Nephron progenitor cell (in vitro differentiated cells): ENCODE data around the gene MYO1E.
A peak's percentile ranks its signal among the peaks of the same experiment; 100 is the strongest.

Experiments
- DNase-seq: peaks from one replicate; pipeline ENCODE4 v3.0.0; 2021
- H3K27ac Mint-ChIP-seq: 2 replicates; pipeline ENCODE4 v1.8.0; 2021; ENCODE audit warnings: mild to moderate bottlenecking, moderate library complexity, mixed read lengths
- H3K27me3 Mint-ChIP-seq: 2 replicates; pipeline ENCODE4 v1.8.0; 2021; ENCODE audit warnings: mild to moderate bottlenecking, low read depth, mixed read lengths; ENCODE audit not compliant: poor library complexity
- H3K36me3 Mint-ChIP-seq: 2 replicates; pipeline ENCODE4 v1.8.0; 2021; ENCODE audit warnings: low read depth, mixed read lengths
- H3K4me1 Mint-ChIP-seq: 2 replicates; pipeline ENCODE4 v1.8.0; 2021; ENCODE audit warnings: mixed read lengths
- H3K4me3 Mint-ChIP-seq: 2 replicates; pipeline ENCODE4 v1.8.0; 2021; ENCODE audit warnings: mild to moderate bottlenecking, moderate library complexity, mixed read lengths
- H3K9me3 Mint-ChIP-seq: 2 replicates; pipeline ENCODE4 v1.8.0; 2021; ENCODE audit warnings: mild to moderate bottlenecking, moderate library complexity, mixed read lengths
- TF ChIP-seq, protein P1 (sequence below): fragments of 200-600 bp; sonication (generic); IDR thresholded peaks from 2 replicates; pipeline ENCODE4 v1.5.0; 2021; ENCODE audit warnings: antibody characterized with exemption

The MYO1E gene

DNA sequence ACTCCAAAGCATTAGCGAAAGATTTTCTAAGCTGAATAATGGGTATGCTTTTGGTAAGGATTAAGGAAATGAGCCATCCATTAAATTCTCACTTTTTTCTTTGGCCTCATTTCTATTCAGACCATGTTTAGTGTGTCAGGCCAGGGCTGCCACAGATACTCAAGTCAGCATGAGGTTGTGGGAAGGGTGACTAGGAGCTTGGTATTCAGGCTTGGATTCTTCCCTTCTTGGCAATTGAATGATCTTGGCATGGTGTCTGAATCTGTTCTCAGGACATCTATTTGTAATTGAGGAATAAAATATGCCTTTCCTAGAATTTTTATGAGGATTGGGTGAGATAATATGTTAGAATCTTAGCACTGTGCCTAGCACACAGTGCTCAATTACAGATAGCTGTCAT, 256.5 kb downstream of the MYO1E start:
- Mint-ChIP-seq H3K4me1 (no peaks in the 10 kb centered on the region), H3K9me3 (no peaks in the 10 kb centered on the region), H3K27ac (no peak overlapping the region), H3K4me3 (no peak overlapping the region), H3K27me3 (no peaks in the 10 kb centered on the region), H3K36me3 (peaks cover 81% of the 10 kb centered on the region)
- TF ChIP-seq, protein P1, sequence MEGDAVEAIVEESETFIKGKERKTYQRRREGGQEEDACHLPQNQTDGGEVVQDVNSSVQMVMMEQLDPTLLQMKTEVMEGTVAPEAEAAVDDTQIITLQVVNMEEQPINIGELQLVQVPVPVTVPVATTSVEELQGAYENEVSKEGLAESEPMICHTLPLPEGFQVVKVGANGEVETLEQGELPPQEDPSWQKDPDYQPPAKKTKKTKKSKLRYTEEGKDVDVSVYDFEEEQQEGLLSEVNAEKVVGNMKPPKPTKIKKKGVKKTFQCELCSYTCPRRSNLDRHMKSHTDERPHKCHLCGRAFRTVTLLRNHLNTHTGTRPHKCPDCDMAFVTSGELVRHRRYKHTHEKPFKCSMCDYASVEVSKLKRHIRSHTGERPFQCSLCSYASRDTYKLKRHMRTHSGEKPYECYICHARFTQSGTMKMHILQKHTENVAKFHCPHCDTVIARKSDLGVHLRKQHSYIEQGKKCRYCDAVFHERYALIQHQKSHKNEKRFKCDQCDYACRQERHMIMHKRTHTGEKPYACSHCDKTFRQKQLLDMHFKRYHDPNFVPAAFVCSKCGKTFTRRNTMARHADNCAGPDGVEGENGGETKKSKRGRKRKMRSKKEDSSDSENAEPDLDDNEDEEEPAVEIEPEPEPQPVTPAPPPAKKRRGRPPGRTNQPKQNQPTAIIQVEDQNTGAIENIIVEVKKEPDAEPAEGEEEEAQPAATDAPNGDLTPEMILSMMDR = no peak
- no peak for DNase-seq

DNA sequence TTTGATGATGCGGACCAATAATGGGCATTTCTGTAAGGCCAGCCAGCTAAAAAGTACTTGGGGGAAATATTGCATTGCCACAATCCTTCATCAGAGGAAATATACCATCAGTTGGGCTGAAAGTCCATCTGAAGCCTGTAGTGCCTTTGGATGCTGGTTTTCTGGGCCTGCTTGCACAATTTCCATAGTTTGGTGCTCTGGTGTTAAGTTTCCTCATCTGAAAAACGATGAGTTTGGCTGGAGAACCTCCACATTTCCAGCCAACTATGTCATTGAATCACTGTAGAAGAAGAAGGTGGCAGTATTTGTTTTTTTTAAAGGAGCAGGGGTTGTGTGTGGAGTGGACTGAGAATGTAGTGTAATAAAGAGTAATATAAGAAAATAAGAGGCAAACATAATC, 257.6 kb downstream of the MYO1E start:
- peaks cover 81% of the 10 kb centered on the region for H3K36me3 Mint-ChIP-seq
- no peak for DNase-seq
- TF ChIP-seq, protein P1 = no peak
- no peaks in the 10 kb centered on the region for H3K27me3 Mint-ChIP-seq
- no peak overlapping the region for H3K27ac Mint-ChIP-seq
- no peak overlapping the region for H3K4me3 Mint-ChIP-seq
- H3K9me3 Mint-ChIP-seq = no peaks in the 10 kb centered on the region
- H3K4me1 Mint-ChIP-seq = no peaks in the 10 kb centered on the region

DNA sequence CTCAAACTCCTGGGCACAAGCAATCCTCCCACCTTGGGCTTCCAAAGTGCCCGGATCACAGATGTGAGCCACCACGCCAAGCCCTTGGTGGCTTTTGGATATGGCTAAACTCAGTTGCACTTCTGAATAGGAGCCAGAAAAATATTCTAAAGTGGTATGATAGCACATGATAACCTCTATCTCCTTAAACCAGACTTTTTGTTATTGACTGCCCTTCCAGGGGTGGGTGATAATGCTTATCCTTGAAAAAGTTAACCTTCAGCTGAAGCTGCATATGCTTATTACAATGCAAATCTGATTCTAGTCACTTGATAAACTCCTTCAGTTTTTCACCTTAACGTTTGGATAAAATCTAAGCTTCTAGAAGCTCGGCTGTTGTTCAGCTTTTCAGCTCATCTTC, 261.4 kb downstream of the MYO1E start:
- DNase-seq = no peak

DNA sequence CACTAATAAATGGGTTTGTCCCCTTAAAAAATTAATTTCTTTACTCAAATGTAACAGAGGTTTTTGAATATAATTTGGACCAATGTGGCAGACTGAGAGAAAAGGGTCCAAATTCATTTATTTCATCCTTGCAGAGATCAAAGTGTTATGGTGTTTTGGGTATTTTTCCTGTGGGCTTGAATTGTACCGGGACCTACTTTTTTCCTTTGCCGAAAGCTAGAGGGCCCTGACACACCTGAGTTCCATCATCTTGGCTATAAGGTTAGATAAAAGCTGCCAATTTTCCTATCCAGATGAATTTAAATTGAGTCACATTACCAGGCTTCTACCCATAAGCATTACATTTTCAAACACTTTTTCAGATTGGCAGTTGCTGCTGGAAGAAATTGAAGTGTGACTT, 266.8 kb downstream of the MYO1E start:
- H3K27me3 Mint-ChIP-seq = no peaks in the 10 kb centered on the region
- TF ChIP-seq, protein P1 = no peak
- H3K36me3 Mint-ChIP-seq = peaks cover 44% of the 10 kb centered on the region
- H3K4me1 Mint-ChIP-seq = peaks cover 27% of the 10 kb centered on the region
- H3K9me3 Mint-ChIP-seq = no peaks in the 10 kb centered on the region
- H3K4me3 Mint-ChIP-seq = peak overlapping the region; percentile 97
- DNase-seq = no peak
- H3K27ac Mint-ChIP-seq = no peak overlapping the region

More for the DNA sequence above, 261.4 kb downstream of the MYO1E start:
- peak overlapping the region; percentile 40 for H3K27ac Mint-ChIP-seq
- TF ChIP-seq, protein P1 = no peak
- no peaks in the 10 kb centered on the region for H3K9me3 Mint-ChIP-seq
- no peaks in the 10 kb centered on the region for H3K27me3 Mint-ChIP-seq
- H3K4me3 Mint-ChIP-seq = no peak overlapping the region
- peaks cover 86% of the 10 kb centered on the region for H3K36me3 Mint-ChIP-seq
- peaks cover 11% of the 10 kb centered on the region for H3K4me1 Mint-ChIP-seq

DNA sequence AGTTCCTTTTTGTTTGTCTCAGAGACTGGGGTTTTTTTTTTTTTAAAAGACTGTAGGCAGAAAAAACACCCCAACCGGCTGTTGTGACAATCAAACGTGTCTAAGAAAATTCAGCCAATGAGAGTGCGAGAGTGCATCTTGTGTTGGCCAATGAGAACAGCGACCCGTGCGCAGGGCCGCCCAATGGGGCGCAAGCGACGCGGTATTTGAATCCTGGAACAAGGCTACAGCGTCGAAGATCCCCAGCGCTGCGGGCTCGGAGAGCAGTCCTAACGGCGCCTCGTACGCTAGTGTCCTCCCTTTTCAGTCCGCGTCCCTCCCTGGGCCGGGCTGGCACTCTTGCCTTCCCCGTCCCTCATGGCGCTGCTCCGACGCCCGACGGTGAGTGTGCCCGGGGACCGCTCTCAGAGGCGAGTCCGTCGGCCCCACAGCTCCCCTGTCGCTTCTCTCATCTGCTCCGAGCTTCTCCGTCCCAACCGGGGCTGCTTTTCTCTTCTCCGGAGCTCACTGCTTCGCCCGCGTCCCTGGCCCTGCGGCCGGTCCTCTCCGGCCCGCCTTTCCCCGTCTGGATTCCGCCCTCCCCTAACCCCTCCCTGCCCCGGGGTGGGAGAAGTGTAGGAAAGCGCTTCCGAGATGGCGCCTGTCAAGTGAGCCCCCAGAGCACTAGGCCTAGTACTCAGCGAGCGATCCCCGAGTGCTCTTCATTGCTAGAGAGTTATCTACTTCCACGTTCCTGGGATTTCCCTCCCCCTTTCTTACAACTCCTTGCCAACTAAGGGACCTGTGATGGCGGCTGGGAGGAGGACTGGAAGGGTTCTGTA, 267.5 kb downstream of the MYO1E start, which contains the start of gene CCNB2:
Gene CCNB2, plus strand, starts transcription at position 235 of the 821 bp plus-strand sequence. Its CDS starts 123 bp downstream, at position 358.
- TF ChIP-seq, protein P1 = no peak
- Mint-ChIP-seq H3K27me3 (no peaks in the 10 kb centered on the region), H3K4me1 (peaks cover 27% of the 10 kb centered on the region), H3K9me3 (no peaks in the 10 kb centered on the region), H3K4me3 (peak within 1 kb of the TSS; percentile 97), H3K27ac (peak within 1 kb of the TSS; percentile 97), H3K36me3 (peaks cover 42% of the 10 kb centered on the region)
- peak; percentile 84 for DNase-seq

DNA sequence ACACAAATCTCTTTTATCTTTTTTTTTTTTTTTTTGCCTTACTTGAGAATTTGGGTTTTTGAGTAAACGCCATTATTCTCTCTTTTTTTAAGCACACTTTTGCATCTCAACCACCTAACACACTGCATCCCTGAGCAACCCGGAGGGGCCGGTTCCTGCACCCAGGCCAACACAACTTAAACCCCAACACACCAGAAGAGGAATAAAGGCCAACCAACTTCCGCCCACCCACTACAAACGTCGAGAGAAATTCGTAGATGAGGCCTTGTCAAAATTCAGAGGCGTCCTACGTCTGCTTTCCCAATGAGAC, 268.1 kb downstream of the MYO1E start:
- DNase-seq = no peak
- Mint-ChIP-seq H3K27me3 (no peaks in the 10 kb centered on the region), H3K27ac (peak overlapping the region; percentile 41), H3K4me1 (peaks cover 27% of the 10 kb centered on the region), H3K9me3 (no peaks in the 10 kb centered on the region), H3K36me3 (peaks cover 39% of the 10 kb centered on the region), H3K4me3 (peak overlapping the region; percentile 97)
- TF ChIP-seq, protein P1 = no peak
